ELR (cell line): ENCODE measurements around the gene CFDP1.

ENCODE experiments used
- DNase-seq: peaks from one replicate; pipeline ENCODE4 v3.0.0-alpha.2; 2015; ENCODE audit warnings: low read depth

Gene CFDP1

GRCh38 chr16:75432828-75433731 lies at the start of gene CFDP1:
Gene CFDP1, minus strand, starts transcription at chr16:75433503. Its CDS starts 151 bp downstream, at chr16:75433352.
- peak; percentile 97 for DNase-seq

- DNase-seq, result no peak
These were observed 49.3 kb upstream of the CFDP1 start for GRCh38 chr16:75482434-75483205.

- DNase-seq, result no peak
These were observed 48.2 kb upstream of the CFDP1 start for GRCh38 chr16:75481475-75481874.

GRCh38 chr16:75479421-75479990 lies 46.2 kb upstream of the CFDP1 start:
- no peak for DNase-seq

- no peak for DNase-seq
These were observed 45.4 kb upstream of the CFDP1 start for GRCh38 chr16:75478480-75479345.

- no peak for DNase-seq
These were observed 44.6 kb upstream of the CFDP1 start for GRCh38 chr16:75477680-75478473.

GRCh38 chr16:75476817-75477216 lies 43.5 kb upstream of the CFDP1 start:
- DNase-seq, result no peak

GRCh38 chr16:75475420-75475847 lies 42.1 kb upstream of the CFDP1 start:
- DNase-seq, result no peak

- no peak for DNase-seq
These were observed 39.9 kb upstream of the CFDP1 start for GRCh38 chr16:75472908-75473877.

GRCh38 chr16:75471723-75472633 lies 38.7 kb upstream of the CFDP1 start:
- DNase-seq, result peak; percentile 78

- DNase-seq, result no peak
These were observed 33.5 kb upstream of the CFDP1 start for GRCh38 chr16:75466760-75467159.

- DNase-seq, result peak; percentile 99
These were observed 31.0 kb upstream of the CFDP1 start, which contains the start of gene TMEM170A for GRCh38 chr16:75464122-75464918. Gene TMEM170A, minus strand, starts transcription at chr16:75464689. Its CDS starts 89 bp downstream, at chr16:75464600.

GRCh38 chr16:75463389-75464121 lies 30.3 kb upstream of the CFDP1 start:
- peak; percentile 61 for DNase-seq

GRCh38 chr16:75462806-75463205 lies 29.5 kb upstream of the CFDP1 start:
- DNase-seq, result peak; percentile 40

GRCh38 chr16:75461575-75461974 lies 28.3 kb upstream of the CFDP1 start:
- DNase-seq, result no peak

GRCh38 chr16:75460446-75460845 lies 27.1 kb upstream of the CFDP1 start:
- DNase-seq, result no peak

- no peak for DNase-seq
These were observed 26.4 kb upstream of the CFDP1 start for GRCh38 chr16:75459691-75460090.
